Smooth muscle cell (in vitro differentiated cells): ENCODE results near the gene UBE3C. TPM values are rescaled to one million over a fixed set of nuclear protein-coding genes. Genes with fewer than 3 reads are reported as not detected.

ENCODE experiments used
- DNase-seq: peaks from one replicate; lab custom pipeline; 2025; ENCODE audit not compliant: unreplicated experiment; lab: John Stamatoyannopoulos, UW
- H2AFZ ChIP-seq: fragments of 200-600 bp; sonication (generic); 2 replicates; pipeline ENCODE4 v1.6.0; 2016; ENCODE audit warnings: antibody characterized with exemption, low read depth, mild to moderate bottlenecking
- H3F3A ChIP-seq: fragments of 200-600 bp; sonication (generic); 2 replicates; pipeline ENCODE4 v1.6.0; 2017; ENCODE audit warnings: antibody characterized with exemption, low read depth
- H3K27ac ChIP-seq: fragments of 200-600 bp; sonication (generic); 2 replicates; pipeline ENCODE4 v1.5.1; 2016; ENCODE audit warnings: low read depth, mild to moderate bottlenecking
- H3K27me3 ChIP-seq: fragments of 200-600 bp; sonication (generic); 2 replicates; pipeline ENCODE4 v1.6.1; 2016; ENCODE audit warnings: low read depth, mild to moderate bottlenecking
- H3K36me3 ChIP-seq: fragments of 200-600 bp; sonication (generic); 2 replicates; pipeline ENCODE4 v1.5.1; 2016; ENCODE audit warnings: low read depth
- H3K4me1 ChIP-seq: fragments of 200-600 bp; sonication (generic); 2 replicates; pipeline ENCODE4 v1.5.1; 2016; ENCODE audit warnings: low read depth
- H3K4me2 ChIP-seq: fragments of 200-600 bp; sonication (generic); 2 replicates; pipeline ENCODE4 v1.6.0; 2016; ENCODE audit warnings: mild to moderate bottlenecking
- H3K4me3 ChIP-seq: fragments of 200-600 bp; sonication (generic); 2 replicates; pipeline ENCODE4 v1.5.1; 2016; ENCODE audit warnings: mild to moderate bottlenecking
- H3K79me2 ChIP-seq: fragments of 200-600 bp; sonication (generic); 2 replicates; pipeline ENCODE4 v1.6.0; 2016; ENCODE audit warnings: low read depth, mild to moderate bottlenecking
- H3K9ac ChIP-seq: fragments of 200-600 bp; sonication (generic); 2 replicates; pipeline ENCODE4 v1.6.0; 2016; ENCODE audit warnings: low read depth
- H3K9me3 ChIP-seq: fragments of 200-600 bp; sonication (generic); replicated peaks from 2 replicates; pipeline ENCODE4 v1.5.1; 2016; ENCODE audit warnings: low read depth
- H4K20me1 ChIP-seq: fragments of 200-600 bp; sonication (generic); 2 replicates; pipeline ENCODE4 v1.6.0; 2016; ENCODE audit warnings: low read depth
- CTCF ChIP-seq: fragments of 200-600 bp; sonication (generic); IDR thresholded peaks from 2 replicates; pipeline ENCODE4 v1.5.1; 2017; ENCODE audit warnings: borderline replicate concordance, mild to moderate bottlenecking, antibody characterized with exemption; ENCODE audit not compliant: insufficient read depth, poor library complexity, severe bottlenecking
- WGBS: methylation state at CpG from one replicate; pipeline ENCODE4 v1.1.7; 2016; ENCODE audit warnings: low lambda C conversion rate; 5-methylcytosine and 5-hydroxymethylcytosine counted together
- polyA plus RNA-seq: library from polyadenylated mRNA; unstranded; fragments of >200 nt; fragmentation: Nextera tagmentation; extraction: Ambion mirVana; gene quantifications from 2 replicates; pipeline ENCODE4 v1.2.1, GENCODE V29; 2016
- total RNA-seq: library from RNA; depleted of rRNA; stranded (reverse); fragments of >200 nt; gene quantifications from 2 replicates; pipeline ENCODE4 v1.2.3, GENCODE V29; 2014

Gene UBE3C
- total and polyA plus RNA-seq, 2 experiments from 2014 or later: 16.3 to 43.1 TPM

- Histone ChIP-seq H3K4me2 (no peak overlapping the region), H3K27ac (no peak overlapping the region), H4K20me1 (peaks cover 11% of the 10 kb centered on the region), H3K79me2 (no peaks in the 10 kb centered on the region), H3K36me3 (peaks cover 40% of the 10 kb centered on the region), H3K4me1 (no peaks in the 10 kb centered on the region), H2AFZ (no peak overlapping the region), H3K9ac (no peak overlapping the region), H3K27me3 (no peaks in the 10 kb centered on the region), H3K9me3 (no peaks in the 10 kb centered on the region), H3K4me3 (no peak overlapping the region), H3F3A (no peaks in the 10 kb centered on the region)
- DNase-seq: no peak
- no peak for TF ChIP-seq CTCF
- WGBS: 96% methylated on average over 12 of the region's 12 CpGs
Measured at GRCh38 chr7:157195868-157196267, 57.1 kb downstream of the UBE3C start.

GRCh38 chr7:157204134-157204533 lies 65.4 kb downstream of the UBE3C start:
- no peak overlapping the region for H3K4me2 ChIP-seq
- WGBS: 89% methylated on average over 5 of the region's 5 CpGs
- H3K9me3 ChIP-seq: no peaks in the 10 kb centered on the region
- no peak overlapping the region for H3K27ac ChIP-seq
- peaks cover 13% of the 10 kb centered on the region for H3K36me3 ChIP-seq
- no peak overlapping the region for H3K4me3 ChIP-seq
- H3K4me1 ChIP-seq: no peaks in the 10 kb centered on the region
- H4K20me1 ChIP-seq: peaks cover 4% of the 10 kb centered on the region
- no peaks in the 10 kb centered on the region for H3K27me3 ChIP-seq
- H3K9ac ChIP-seq: no peak overlapping the region
- TF ChIP-seq CTCF: no peak
- no peak overlapping the region for H2AFZ ChIP-seq
- no peaks in the 10 kb centered on the region for H3F3A ChIP-seq
- DNase-seq: no peak
- H3K79me2 ChIP-seq: no peaks in the 10 kb centered on the region

GRCh38 chr7:157205438-157205837 lies 66.7 kb downstream of the UBE3C start:
- 98% methylated on average over 2 of the region's 2 CpGs for WGBS
- Histone ChIP-seq H3K9ac (no peak overlapping the region), H3K27me3 (no peaks in the 10 kb centered on the region), H3K27ac (no peak overlapping the region), H3K9me3 (no peaks in the 10 kb centered on the region), H3K4me2 (no peak overlapping the region), H3F3A (no peaks in the 10 kb centered on the region), H3K79me2 (no peaks in the 10 kb centered on the region), H3K4me1 (no peaks in the 10 kb centered on the region), H3K4me3 (no peak overlapping the region), H3K36me3 (peaks cover 13% of the 10 kb centered on the region), H2AFZ (no peak overlapping the region), H4K20me1 (peaks cover 9% of the 10 kb centered on the region)
- no peak for DNase-seq
- TF ChIP-seq CTCF: no peak

GRCh38 chr7:157208571-157209413 lies 70.1 kb downstream of the UBE3C start:
- Histone ChIP-seq H4K20me1 (peaks cover 15% of the 10 kb centered on the region), H3K4me2 (no peak overlapping the region), H3K9me3 (no peaks in the 10 kb centered on the region), H3F3A (no peaks in the 10 kb centered on the region), H3K4me3 (no peak overlapping the region), H3K4me1 (no peaks in the 10 kb centered on the region), H3K79me2 (no peaks in the 10 kb centered on the region), H3K36me3 (peaks cover 10% of the 10 kb centered on the region), H3K9ac (no peak overlapping the region), H3K27ac (no peak overlapping the region), H2AFZ (no peak overlapping the region), H3K27me3 (no peaks in the 10 kb centered on the region)
- no peak for DNase-seq
- TF ChIP-seq CTCF: no peak
- WGBS: 88% methylated on average over 10 of the region's 10 CpGs
